ENCODE data around the gene TENT4B.
"Not testable (repeated sequence)": the region's sequence is repeated elsewhere in the genome, so short reads cannot be mapped to it uniquely, and the experiment has no call there.

Gene TENT4B

DNA sequence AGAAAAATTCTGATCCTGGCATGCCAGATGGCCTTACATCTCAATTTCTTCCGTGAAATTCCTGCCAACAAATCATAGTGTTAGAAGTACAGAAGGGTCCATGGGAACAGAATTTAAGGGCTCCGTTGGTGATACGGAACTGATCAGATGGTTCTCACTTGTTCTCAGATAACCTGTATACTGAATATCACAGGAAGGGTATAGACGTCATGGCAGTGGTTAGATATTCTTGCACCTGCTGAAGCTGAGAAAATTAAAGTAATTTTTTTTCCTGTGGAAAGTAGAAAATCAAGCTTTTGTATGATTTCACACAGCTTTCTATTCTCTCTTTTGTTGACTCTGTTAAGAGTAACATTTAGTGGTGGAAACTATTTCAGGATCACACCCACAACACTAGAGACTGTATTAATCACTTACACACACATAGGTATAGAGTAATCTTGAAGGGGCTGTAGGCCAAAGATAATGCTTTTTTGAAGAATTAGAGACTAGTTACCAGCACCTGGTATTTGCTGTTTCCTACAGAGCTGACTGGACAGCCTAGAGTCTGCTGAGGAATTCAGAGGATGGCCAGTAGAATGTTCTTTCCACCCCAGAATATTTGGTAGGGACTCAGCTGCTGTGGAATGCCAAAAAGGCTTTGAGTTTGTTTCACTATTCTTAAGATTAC is 7.5 kb downstream of the TENT4B start:
- no peaks in the 10 kb centered on the region for H3K36me3 ChIP-seq (ENCODE audit: control insufficient read depth, insufficient read depth, low read length)
- no peak overlapping the region for H3K9ac ChIP-seq (ENCODE audit: low read length)
- peaks cover 1% of the 10 kb centered on the region for H3K4me1 ChIP-seq (ENCODE audit: control insufficient read depth, insufficient read depth, low read length)
- H3K4me3 ChIP-seq (ENCODE audit: low read length) = no peak overlapping the region
- no peaks in the 10 kb centered on the region for H3K27me3 ChIP-seq (ENCODE audit: control insufficient read depth, insufficient read depth, low read length)
- no peaks in the 10 kb centered on the region for H3K9me3 ChIP-seq (ENCODE audit: control insufficient read depth, low read length)

DNA sequence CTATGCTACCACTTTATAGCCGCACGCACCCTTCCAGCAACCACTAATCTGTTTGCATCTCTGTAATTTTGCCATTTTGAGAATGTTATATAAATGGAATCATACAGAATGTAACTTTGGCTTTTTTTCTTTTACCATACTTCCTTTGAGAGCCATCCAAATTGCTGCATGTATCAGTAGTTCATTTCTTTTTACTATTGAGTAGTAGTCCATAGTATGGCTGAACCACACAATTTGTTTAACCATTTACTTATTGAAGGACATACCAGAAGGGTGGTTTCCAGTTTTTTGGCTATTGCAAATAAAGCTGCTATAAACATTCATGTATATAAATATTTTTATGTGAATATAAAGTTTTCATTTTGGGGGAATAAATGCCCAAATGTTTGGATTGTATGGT is 8.8 kb downstream of the TENT4B start:
- Histone ChIP-seq H3K4me3 (ENCODE audit: low read length) (no peak overlapping the region), H3K4me1 (ENCODE audit: control insufficient read depth, insufficient read depth, low read length) (no peaks in the 10 kb centered on the region), H3K9me3 (ENCODE audit: control insufficient read depth, low read length) (no peaks in the 10 kb centered on the region), H3K36me3 (ENCODE audit: control insufficient read depth, insufficient read depth, low read length) (no peaks in the 10 kb centered on the region), H3K9ac (ENCODE audit: low read length) (no peak overlapping the region), H3K27me3 (ENCODE audit: control insufficient read depth, insufficient read depth, low read length) (no peaks in the 10 kb centered on the region)

DNA sequence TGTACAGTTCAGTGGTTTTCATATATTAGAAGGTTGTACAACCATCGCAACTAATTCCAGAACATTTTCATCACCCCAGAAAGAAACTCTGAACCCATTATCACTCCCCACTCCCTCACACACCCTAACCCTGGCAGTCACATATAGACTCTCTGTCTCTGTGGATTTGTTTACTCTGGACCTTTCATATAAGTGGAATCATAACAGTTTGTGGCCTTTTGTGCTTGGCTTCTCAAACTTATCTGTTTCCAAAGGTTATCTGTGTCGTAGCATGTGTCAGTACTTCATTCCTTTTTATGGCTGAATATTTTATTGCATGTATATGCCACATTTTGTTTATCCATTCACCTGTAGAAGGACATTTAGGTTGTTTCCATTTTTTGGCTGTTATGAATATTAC is 12.4 kb downstream of the TENT4B start:
- Histone ChIP-seq H3K9ac (ENCODE audit: low read length) (no peak overlapping the region), H3K9me3 (ENCODE audit: control insufficient read depth, low read length) (no peaks in the 10 kb centered on the region), H3K4me3 (ENCODE audit: low read length) (no peak overlapping the region), H3K36me3 (ENCODE audit: control insufficient read depth, insufficient read depth, low read length) (no peaks in the 10 kb centered on the region), H3K4me1 (ENCODE audit: control insufficient read depth, insufficient read depth, low read length) (no peaks in the 10 kb centered on the region), H3K27me3 (ENCODE audit: control insufficient read depth, insufficient read depth, low read length) (no peaks in the 10 kb centered on the region)

DNA sequence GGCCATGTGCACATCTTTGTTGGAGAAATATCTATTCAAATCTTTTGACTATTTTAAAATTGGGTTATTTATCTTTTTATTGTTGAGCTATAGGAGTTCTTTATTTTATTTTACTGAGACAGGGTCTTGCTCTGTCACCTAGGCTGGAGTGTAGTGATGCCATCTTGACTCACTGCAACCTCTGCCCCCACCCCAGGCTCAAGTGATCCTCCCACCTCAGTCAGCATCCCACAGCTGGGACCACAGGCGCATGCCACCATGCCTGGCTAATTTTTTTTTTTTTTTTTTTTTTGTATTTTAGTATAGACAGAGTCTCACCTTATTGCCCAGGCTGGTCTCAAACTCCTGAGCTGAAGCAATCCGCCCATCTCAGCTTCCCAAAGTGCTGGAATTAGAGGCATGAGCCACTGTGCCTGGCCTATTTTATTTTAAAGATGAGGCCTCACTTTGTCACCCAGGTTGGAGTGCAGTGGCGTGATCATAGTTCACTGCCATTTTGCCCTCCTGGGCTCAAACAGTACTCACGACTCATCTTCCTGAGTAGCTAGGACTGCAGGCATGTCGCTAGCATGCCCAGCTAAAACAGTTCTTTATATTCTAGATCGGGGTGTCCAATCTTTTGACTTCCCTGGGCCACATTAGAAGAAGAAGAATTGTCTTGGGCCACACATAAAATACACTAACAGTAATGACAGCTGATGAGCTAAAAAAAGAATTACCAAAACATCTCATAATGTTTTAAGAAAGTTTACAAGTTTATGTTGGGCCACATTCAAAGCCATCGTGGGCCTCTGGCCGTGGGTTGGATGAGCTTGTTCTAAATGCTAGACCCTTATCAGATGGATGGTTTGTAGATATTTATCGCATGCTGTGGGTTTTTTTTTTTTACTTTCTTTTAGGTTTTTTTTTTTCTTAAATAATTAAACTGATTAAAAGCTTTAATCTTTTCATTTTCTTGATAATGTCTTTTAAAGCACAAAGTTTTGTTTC is 13.7 kb downstream of the TENT4B start:
- no peak overlapping the region for H3K4me3 ChIP-seq (ENCODE audit: low read length)
- no peaks in the 10 kb centered on the region for H3K9me3 ChIP-seq (ENCODE audit: control insufficient read depth, low read length)
- H3K27me3 ChIP-seq (ENCODE audit: control insufficient read depth, insufficient read depth, low read length) = no peaks in the 10 kb centered on the region
- no peaks in the 10 kb centered on the region for H3K36me3 ChIP-seq (ENCODE audit: control insufficient read depth, insufficient read depth, low read length)
- H3K9ac ChIP-seq (ENCODE audit: low read length) = no peak overlapping the region
- H3K4me1 ChIP-seq (ENCODE audit: control insufficient read depth, insufficient read depth, low read length) = no peaks in the 10 kb centered on the region

DNA sequence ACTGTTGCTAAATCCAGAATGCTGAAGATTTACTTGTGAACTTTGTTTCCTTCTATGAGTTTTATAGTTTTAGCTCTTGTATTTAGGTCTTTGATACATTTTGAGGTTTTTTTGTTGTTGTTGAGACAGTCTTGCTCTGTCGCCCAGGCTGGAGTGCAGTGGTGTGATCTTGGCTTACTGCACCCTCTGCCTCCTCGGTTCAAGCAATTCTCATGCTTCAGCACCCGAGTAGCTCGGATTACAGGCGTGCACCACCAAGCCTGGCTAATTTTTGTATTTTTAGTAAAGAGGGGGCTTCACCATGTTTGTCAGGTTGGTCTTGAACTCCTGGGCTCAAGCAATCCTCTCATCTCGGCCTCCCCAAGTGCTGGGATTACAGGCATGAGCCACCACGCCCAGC is 14.4 kb downstream of the TENT4B start:
- Histone ChIP-seq H3K9ac (ENCODE audit: low read length) (no peak overlapping the region), H3K4me1 (ENCODE audit: control insufficient read depth, insufficient read depth, low read length) (no peaks in the 10 kb centered on the region), H3K4me3 (ENCODE audit: low read length) (no peak overlapping the region), H3K27me3 (ENCODE audit: control insufficient read depth, insufficient read depth, low read length) (no peaks in the 10 kb centered on the region), H3K36me3 (ENCODE audit: control insufficient read depth, insufficient read depth, low read length) (no peaks in the 10 kb centered on the region), H3K9me3 (ENCODE audit: control insufficient read depth, low read length) (no peaks in the 10 kb centered on the region)

DNA sequence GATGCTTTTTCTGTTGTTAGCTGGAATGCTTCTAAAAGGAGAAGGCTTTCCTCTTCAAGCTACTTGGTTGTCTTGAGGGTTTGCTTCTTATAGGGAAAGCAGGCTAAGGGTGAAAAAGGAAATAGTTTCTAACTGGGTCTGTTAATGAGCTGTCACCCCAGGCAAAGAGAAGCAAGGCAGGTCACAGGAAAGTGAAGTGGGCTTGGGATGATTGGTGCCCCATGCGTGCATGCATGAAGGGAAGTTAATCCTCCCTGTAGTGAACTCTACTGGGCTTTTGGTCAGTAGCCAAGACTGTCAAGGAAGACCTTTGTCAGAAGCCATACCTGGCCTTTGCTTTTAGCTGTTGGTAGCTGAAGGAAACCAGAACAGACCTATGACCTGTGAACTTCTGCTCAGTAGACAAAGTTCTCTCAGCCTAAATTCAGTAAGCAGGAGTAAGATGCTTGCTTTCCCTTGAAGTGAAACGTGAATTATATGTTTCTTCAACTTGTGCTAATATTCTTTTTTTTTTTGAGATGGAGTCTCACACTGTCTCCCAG is 16.5 kb downstream of the TENT4B start:
- no peaks in the 10 kb centered on the region for H3K4me1 ChIP-seq (ENCODE audit: control insufficient read depth, insufficient read depth, low read length)
- no peaks in the 10 kb centered on the region for H3K27me3 ChIP-seq (ENCODE audit: control insufficient read depth, insufficient read depth, low read length)
- no peak overlapping the region for H3K4me3 ChIP-seq (ENCODE audit: low read length)
- H3K36me3 ChIP-seq (ENCODE audit: control insufficient read depth, insufficient read depth, low read length) = no peaks in the 10 kb centered on the region
- no peaks in the 10 kb centered on the region for H3K9me3 ChIP-seq (ENCODE audit: control insufficient read depth, low read length)
- no peak overlapping the region for H3K9ac ChIP-seq (ENCODE audit: low read length)

DNA sequence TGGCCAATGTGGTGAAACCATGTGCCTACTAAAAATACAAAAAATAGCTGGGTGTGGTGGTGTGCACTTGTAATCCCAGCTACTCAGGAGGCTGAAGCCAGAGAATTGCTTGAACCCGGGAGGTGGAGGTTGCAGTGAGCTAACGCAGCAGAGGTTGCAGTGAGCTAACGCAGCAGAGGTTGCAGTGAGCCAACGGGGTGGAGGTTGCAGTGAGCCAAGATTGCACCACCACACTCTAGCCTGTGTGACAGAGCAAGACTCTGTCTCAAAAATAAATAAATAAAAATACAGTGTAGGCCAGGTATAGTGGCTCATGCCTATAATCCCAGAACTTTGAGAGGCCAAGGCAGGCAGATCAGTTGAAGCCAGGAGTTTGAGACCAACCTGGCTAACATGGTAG is 18.7 kb downstream of the TENT4B start:
- not testable (repeated sequence) for H3K36me3 ChIP-seq (ENCODE audit: control insufficient read depth, insufficient read depth, low read length); H3K9ac ChIP-seq (ENCODE audit: low read length); H3K4me3 ChIP-seq (ENCODE audit: low read length); H3K4me1 ChIP-seq (ENCODE audit: control insufficient read depth, insufficient read depth, low read length); H3K9me3 ChIP-seq (ENCODE audit: control insufficient read depth, low read length); H3K27me3 ChIP-seq (ENCODE audit: control insufficient read depth, insufficient read depth, low read length)

DNA sequence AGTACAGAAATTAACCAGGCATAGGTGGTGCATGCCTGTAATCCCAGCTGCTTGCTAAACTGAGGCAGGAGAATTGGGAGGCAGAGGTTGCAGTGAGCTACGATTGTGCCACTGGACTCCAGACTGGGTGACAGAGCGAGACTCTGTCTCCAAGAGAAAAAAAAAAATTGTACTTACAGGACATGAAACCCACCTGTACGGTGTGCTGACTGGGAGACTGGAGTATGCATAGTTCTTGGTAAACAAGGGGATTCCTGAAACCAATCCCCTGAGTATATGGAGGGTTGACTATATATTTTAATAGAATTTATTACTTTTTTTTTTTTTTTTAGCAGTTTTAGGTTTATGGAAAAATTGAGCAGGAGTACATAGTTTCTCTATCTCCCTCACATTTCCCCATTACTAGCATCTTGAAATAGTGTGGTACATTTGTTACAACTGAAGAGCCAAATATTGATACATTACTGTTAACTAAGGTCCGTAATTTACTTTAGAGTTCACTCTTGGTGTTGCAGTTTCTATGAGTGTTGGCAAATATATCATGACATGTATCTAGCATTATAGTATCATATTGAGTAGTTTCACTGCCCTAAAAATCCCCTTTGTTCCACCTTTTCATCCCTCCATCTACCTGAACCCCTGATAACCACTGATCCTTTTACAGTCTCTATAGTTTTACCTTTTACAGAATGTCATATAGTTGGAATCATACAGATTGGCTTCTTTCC is 19.3 kb downstream of the TENT4B start:
- no peaks in the 10 kb centered on the region for H3K9me3 ChIP-seq (ENCODE audit: control insufficient read depth, low read length)
- H3K27me3 ChIP-seq (ENCODE audit: control insufficient read depth, insufficient read depth, low read length) = no peaks in the 10 kb centered on the region
- no peaks in the 10 kb centered on the region for H3K36me3 ChIP-seq (ENCODE audit: control insufficient read depth, insufficient read depth, low read length)
- H3K4me3 ChIP-seq (ENCODE audit: low read length) = no peak overlapping the region
- no peaks in the 10 kb centered on the region for H3K4me1 ChIP-seq (ENCODE audit: control insufficient read depth, insufficient read depth, low read length)
- no peak overlapping the region for H3K9ac ChIP-seq (ENCODE audit: low read length)

DNA sequence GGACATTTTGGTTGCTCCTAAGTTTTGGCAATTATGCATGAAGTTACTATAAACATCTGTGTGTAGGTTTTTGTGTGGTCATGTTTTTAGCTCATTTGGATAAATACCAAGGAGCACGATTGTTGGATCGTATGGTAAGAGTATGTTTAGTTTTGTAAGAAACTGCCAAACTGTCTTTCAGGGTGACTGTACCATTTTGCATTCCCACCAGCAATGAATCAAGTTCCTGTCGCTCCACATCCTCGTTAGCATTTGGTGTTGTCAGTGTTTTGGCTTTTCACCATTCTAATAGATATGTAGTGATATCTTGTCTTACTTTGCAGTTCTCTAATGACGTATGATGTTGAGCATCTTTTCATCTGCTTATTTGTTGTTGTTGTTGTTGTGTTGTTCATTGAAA is 20.2 kb downstream of the TENT4B start:
- H3K27me3 ChIP-seq (ENCODE audit: control insufficient read depth, insufficient read depth, low read length) = no peaks in the 10 kb centered on the region
- H3K4me1 ChIP-seq (ENCODE audit: control insufficient read depth, insufficient read depth, low read length) = no peaks in the 10 kb centered on the region
- no peaks in the 10 kb centered on the region for H3K36me3 ChIP-seq (ENCODE audit: control insufficient read depth, insufficient read depth, low read length)
- H3K9ac ChIP-seq (ENCODE audit: low read length) = no peak overlapping the region
- no peak overlapping the region for H3K4me3 ChIP-seq (ENCODE audit: low read length)
- H3K9me3 ChIP-seq (ENCODE audit: control insufficient read depth, low read length) = no peaks in the 10 kb centered on the region

DNA sequence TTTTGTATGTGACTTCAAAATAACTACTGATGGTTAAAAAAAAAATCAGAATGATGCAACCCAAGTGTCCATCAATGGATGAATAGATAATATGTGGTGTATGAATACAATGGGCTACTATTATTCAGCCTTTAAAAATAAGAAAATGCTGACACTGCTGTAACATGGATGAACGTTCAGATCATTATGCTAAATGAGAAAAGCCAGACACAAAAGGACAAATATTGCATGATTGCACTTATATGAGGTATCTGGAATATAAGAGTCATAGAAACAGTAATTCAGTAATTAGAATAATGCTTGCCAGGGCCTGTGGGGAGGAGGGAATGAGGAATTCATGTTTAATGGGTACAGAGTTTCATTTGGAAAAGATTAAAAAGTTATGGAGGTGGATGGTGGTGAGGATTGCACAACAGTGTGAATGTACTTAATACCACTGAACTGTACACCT is 25.4 kb downstream of the TENT4B start:
- no peaks in the 10 kb centered on the region for H3K27me3 ChIP-seq (ENCODE audit: control insufficient read depth, insufficient read depth, low read length)
- H3K9me3 ChIP-seq (ENCODE audit: control insufficient read depth, low read length) = no peaks in the 10 kb centered on the region
- no peaks in the 10 kb centered on the region for H3K4me1 ChIP-seq (ENCODE audit: control insufficient read depth, insufficient read depth, low read length)
- H3K4me3 ChIP-seq (ENCODE audit: low read length) = no peak overlapping the region
- H3K9ac ChIP-seq (ENCODE audit: low read length) = no peak overlapping the region
- H3K36me3 ChIP-seq (ENCODE audit: control insufficient read depth, insufficient read depth, low read length) = no peaks in the 10 kb centered on the region

DNA sequence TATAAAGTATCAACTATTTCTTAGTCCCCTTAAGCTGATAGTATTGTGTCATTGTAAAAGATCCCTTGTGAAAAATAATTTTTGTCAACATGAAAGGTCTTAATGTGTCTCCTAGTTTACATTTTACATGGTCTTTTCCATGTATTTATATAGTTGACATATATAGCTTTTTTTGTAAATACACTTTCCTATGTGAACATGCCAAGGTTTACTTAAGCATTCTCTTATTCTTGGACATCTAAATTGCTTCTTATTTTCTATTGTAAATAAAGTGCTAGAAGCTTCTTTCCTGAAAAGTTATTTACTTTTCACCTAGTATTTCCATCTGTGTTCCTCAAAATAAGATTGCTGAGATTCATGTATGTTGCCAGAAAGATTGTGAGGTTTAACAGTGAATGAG is 29.3 kb downstream of the TENT4B start:
- H3K4me3 ChIP-seq (ENCODE audit: low read length) = no peak overlapping the region
- H3K27me3 ChIP-seq (ENCODE audit: control insufficient read depth, insufficient read depth, low read length) = no peaks in the 10 kb centered on the region
- no peaks in the 10 kb centered on the region for H3K36me3 ChIP-seq (ENCODE audit: control insufficient read depth, insufficient read depth, low read length)
- H3K9ac ChIP-seq (ENCODE audit: low read length) = no peak overlapping the region
- peaks cover 10% of the 10 kb centered on the region for H3K4me1 ChIP-seq (ENCODE audit: control insufficient read depth, insufficient read depth, low read length)
- H3K9me3 ChIP-seq (ENCODE audit: control insufficient read depth, low read length) = no peaks in the 10 kb centered on the region

DNA sequence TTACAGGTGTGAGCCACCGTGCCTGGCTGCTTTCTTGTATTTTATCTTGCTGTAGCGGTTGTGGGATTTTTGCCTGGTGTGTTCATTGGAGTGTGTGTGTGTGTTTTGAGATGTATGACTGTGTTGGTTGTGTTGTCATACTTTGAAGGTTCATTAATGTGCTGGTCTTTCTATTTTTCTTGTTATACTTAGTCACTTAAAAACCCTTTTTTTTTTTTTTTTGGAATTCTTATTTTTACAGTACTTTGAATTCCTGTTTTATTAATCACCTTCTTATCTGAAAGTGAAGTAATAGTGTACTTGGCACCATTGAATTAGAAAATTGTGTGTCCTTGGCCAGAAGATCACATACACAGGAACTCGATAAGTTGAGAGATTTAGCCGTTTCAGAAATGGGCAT is 30.2 kb downstream of the TENT4B start:
- no peak overlapping the region for H3K4me3 ChIP-seq (ENCODE audit: low read length)
- peaks cover 10% of the 10 kb centered on the region for H3K4me1 ChIP-seq (ENCODE audit: control insufficient read depth, insufficient read depth, low read length)
- no peaks in the 10 kb centered on the region for H3K27me3 ChIP-seq (ENCODE audit: control insufficient read depth, insufficient read depth, low read length)
- no peaks in the 10 kb centered on the region for H3K9me3 ChIP-seq (ENCODE audit: control insufficient read depth, low read length)
- no peak overlapping the region for H3K9ac ChIP-seq (ENCODE audit: low read length)
- H3K36me3 ChIP-seq (ENCODE audit: control insufficient read depth, insufficient read depth, low read length) = no peaks in the 10 kb centered on the region
